Mesothelial cell of epicardium (in vitro differentiated cells): ENCODE data around the gene MARK1. TPM values are rescaled to one million over a fixed set of nuclear protein-coding genes. Genes with fewer than 3 reads are reported as not detected.

Experiments
- DNase-seq, 2 experiments: peaks; one replicate each; pipeline ENCODE4 v3.0.0; 2021; ENCODE audit warnings: low spot score in 2 of 2; ENCODE audit not compliant: unreplicated experiment in 2 of 2
- H3K27ac Mint-ChIP-seq: 2 replicates; pipeline ENCODE4 v1.8.0; 2021; ENCODE audit warnings: mixed read lengths
- H3K27me3 Mint-ChIP-seq: 2 replicates; pipeline ENCODE4 v1.8.0; 2021; ENCODE audit warnings: low read depth, mixed read lengths
- H3K36me3 Mint-ChIP-seq: 2 replicates; pipeline ENCODE4 v1.8.0; 2021; ENCODE audit warnings: mixed read lengths
- H3K4me1 Mint-ChIP-seq: 2 replicates; pipeline ENCODE4 v1.8.0; 2021; ENCODE audit warnings: mixed read lengths
- H3K4me3 Mint-ChIP-seq: 2 replicates; pipeline ENCODE4 v1.8.0; 2021; ENCODE audit warnings: mild to moderate bottlenecking, moderate library complexity, mixed read lengths
- H3K9me3 Mint-ChIP-seq: 2 replicates; pipeline ENCODE4 v1.8.0; 2021; ENCODE audit warnings: mixed read lengths
- total RNA-seq: library from RNA; stranded (reverse); gene quantifications from 3 replicates; pipeline ENCODE4 v1.2.1, GENCODE V29; 2021
- TF ChIP-seq, protein P1 (sequence below): fragments of 200-600 bp; sonication (generic); IDR thresholded peaks from one replicate; pipeline ENCODE4 v1.5.0; 2021; ENCODE audit warnings: antibody characterized with exemption; ENCODE audit not compliant: unreplicated experiment

Gene MARK1
- total RNA-seq, 1 donor from 2014 or later: 11.8 TPM

DNA sequence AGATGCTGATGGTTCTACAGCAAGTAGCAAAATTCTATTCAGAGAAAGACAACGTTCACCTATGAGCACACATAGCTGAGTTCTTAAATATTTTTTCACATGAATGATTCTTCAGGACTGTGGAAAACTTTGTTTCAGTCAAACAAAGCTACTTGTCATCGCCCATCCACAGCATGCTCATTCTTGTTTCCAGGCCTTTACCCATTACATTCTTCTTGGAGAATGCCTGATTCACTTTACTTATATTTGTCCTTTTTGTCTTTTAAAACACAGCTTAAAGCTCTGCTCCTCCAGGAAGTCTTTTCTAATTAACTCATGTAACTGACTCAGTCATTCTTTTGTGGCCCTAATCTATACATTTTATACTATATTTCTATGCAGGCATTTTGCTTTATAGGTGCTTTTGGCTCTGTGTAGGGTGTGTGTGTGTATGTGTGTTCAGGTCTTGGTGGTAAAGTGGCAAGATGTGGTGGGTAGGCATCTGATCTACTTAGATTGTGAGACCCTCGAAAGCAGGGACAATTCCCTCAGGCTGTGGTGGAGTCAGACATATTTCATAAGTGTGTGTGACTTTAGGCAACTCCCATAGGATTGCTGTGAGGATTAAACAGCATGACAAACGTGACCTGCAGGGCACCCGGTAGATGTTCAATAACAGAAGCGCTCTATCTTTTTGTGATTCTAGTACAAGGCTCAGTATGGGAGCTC, 11.8 kb upstream of the MARK1 start:
- Mint-ChIP-seq H3K27ac (peak overlapping the region; percentile 4), H3K4me1 (peaks cover 11% of the 10 kb centered on the region), H3K36me3 (no peaks in the 10 kb centered on the region), H3K27me3 (no peaks in the 10 kb centered on the region), H3K9me3 (peaks cover 16% of the 10 kb centered on the region), H3K4me3 (no peak overlapping the region)
- TF ChIP-seq, protein P1, sequence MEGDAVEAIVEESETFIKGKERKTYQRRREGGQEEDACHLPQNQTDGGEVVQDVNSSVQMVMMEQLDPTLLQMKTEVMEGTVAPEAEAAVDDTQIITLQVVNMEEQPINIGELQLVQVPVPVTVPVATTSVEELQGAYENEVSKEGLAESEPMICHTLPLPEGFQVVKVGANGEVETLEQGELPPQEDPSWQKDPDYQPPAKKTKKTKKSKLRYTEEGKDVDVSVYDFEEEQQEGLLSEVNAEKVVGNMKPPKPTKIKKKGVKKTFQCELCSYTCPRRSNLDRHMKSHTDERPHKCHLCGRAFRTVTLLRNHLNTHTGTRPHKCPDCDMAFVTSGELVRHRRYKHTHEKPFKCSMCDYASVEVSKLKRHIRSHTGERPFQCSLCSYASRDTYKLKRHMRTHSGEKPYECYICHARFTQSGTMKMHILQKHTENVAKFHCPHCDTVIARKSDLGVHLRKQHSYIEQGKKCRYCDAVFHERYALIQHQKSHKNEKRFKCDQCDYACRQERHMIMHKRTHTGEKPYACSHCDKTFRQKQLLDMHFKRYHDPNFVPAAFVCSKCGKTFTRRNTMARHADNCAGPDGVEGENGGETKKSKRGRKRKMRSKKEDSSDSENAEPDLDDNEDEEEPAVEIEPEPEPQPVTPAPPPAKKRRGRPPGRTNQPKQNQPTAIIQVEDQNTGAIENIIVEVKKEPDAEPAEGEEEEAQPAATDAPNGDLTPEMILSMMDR: no peak
- no peak for DNase-seq

DNA sequence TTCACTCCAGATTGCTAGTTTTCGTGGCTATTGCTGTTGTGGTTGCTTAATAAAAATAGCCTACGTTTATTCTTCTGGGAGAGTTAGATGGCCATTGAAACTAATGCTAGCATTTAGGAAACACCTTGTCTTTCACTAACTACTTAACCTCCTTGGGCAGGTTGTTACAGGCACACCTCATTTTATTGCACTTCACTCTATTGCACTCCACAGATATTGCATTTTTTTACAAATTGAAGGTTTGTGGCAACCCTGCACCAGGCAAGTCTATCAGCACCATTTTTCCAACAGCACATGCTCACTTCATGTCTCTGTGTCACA, 11.3 kb upstream of the MARK1 start:
- no peak for DNase-seq
- TF ChIP-seq, protein P1: no peak
- no peak overlapping the region for H3K27ac Mint-ChIP-seq
- H3K36me3 Mint-ChIP-seq: no peaks in the 10 kb centered on the region
- H3K27me3 Mint-ChIP-seq: no peaks in the 10 kb centered on the region
- peaks cover 16% of the 10 kb centered on the region for H3K9me3 Mint-ChIP-seq
- H3K4me3 Mint-ChIP-seq: no peak overlapping the region
- H3K4me1 Mint-ChIP-seq: peaks cover 12% of the 10 kb centered on the region

DNA sequence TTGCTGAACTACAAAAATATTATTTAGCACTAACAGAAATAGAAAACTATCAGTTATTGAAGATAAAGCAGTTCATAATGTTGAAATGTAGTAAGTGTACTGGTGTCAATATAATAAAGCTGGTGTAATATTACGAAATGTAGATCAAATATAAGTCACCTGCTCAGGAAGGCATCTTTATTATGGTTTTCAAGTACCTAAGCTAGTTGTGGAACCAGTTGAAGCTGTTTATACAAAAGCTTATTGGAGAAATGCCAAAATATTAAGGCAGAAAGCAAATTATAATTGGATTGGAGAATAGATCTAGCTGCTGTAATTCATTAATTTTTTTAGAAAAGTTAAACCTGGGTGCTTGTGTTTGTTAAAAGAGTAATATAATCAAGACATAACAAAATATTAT, 6.2 kb upstream of the MARK1 start:
- Mint-ChIP-seq H3K4me3 (no peak overlapping the region), H3K9me3 (peaks cover 16% of the 10 kb centered on the region), H3K27ac (no peak overlapping the region), H3K4me1 (peaks cover 15% of the 10 kb centered on the region), H3K36me3 (no peaks in the 10 kb centered on the region), H3K27me3 (no peaks in the 10 kb centered on the region)
- DNase-seq: no peak
- TF ChIP-seq, protein P1: no peak

DNA sequence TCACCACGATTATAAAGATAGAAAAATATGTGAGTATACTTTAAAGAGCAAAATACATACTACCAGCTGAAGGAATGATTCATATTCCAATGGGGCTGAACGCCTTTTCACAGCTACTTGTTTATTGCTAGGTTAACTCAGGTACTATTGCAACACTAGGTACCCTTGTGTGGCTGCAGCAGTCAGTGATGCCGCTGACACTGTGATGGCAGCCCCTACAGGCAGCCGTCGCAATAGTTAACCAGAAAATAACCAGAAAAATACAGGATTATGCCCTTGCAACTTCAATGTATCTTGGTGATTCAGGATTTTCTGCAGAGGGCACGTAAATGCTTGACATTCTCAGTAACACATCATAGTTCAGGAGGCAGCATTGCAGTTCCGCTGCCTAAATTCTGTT, 1.6 kb upstream of the MARK1 start:
- H3K4me3 Mint-ChIP-seq: peak overlapping the region; percentile 92

DNA sequence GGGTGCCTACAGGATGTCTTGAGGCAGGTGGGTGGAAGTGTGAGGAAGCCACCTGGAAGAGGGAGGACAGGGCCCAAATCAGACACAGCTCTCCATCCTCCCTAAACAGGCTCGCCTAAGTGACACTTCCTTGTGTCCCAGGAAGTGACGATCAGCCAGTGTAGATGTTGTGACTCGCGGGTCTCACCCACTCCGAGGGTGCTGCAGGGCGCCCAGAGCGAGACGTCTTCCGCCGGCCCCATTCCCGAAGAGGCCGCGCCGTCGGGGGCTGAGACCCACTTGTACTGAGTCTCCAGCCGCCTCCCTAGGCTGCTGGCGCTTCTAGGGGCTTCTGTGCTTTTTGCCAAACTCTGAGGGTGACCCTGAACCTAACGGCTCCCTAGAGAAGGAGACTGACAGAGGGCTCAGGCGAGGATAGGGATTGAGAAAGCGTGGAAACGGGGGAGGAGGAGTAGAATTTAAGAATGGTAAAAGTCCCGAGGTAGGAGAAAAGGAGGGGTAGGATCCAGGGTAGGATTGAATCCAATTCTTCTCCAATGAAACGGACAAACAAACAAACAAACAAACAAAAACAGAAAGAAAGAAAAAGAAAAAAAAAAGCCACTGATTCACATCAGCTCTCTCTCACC, 543 bp upstream of the MARK1 start:
- DNase-seq: no peak
- peaks cover 1% of the 10 kb centered on the region for H3K27me3 Mint-ChIP-seq
- H3K9me3 Mint-ChIP-seq: no peaks in the 10 kb centered on the region
- peaks cover 31% of the 10 kb centered on the region for H3K4me1 Mint-ChIP-seq
- H3K36me3 Mint-ChIP-seq: no peaks in the 10 kb centered on the region
- H3K27ac Mint-ChIP-seq: peak overlapping the region; percentile 95
- H3K4me3 Mint-ChIP-seq: peak overlapping the region; percentile 92
- TF ChIP-seq, protein P1: no peak

More for the DNA sequence above, 1.6 kb upstream of the MARK1 start:
- TF ChIP-seq, protein P1: no peak
- Mint-ChIP-seq H3K27ac (no peak overlapping the region), H3K27me3 (peaks cover 1% of the 10 kb centered on the region), H3K4me1 (peaks cover 37% of the 10 kb centered on the region), H3K36me3 (no peaks in the 10 kb centered on the region), H3K9me3 (no peaks in the 10 kb centered on the region)
- no peak for DNase-seq
